Erythroblast (primary cell): Measurements from ENCODE around the gene PITX2.

Source experiments
- DNase-seq, 2 experiments: peaks; one replicate each; lab custom pipeline; 2025; lab: John Stamatoyannopoulos, UW
- GATA1 ChIP-seq: IDR thresholded peaks from 2 replicates; pipeline ENCODE4 v1.6.1; 2011; ENCODE audit warnings: low read depth, mild to moderate bottlenecking, control low read depth, low read length, moderate library complexity
- POLR2A ChIP-seq: IDR thresholded peaks from 2 replicates; pipeline ENCODE4 v1.6.1; 2011; ENCODE audit warnings: mild to moderate bottlenecking, low read length

Gene PITX2

DNA sequence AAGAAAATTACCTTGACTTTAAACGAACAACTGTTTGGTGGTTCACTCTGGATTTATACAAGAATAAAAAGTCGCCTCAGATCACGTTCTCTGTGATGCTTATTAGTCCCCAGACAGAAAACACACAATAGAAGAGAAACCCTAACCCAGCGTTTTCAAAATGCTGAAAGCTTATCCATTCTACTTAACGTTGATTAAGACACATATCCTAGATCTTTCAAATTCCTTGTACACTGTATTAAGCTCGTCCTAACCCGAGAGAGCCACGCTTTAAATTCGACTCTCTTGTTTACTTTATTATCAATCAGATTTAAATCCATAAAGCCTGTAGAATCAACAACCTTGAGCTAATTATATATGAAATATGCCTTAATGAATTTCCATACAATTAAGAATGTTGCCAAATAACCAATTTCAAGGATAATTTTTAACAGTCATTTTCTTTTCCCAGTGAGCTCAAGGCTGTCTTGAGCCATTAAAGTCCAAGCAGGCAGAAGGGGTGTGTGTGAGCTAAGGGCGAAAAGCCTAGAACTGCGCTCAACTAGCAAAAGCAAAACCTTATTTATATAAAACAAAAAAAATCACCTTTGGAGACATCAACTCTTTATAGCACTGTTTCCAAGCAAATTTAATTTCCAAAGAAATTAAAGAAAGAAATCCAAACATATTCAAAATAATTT, 981 bp upstream of the PITX2 start:
- no peak for DNase-seq
- TF ChIP-seq GATA1: no peak
- TF ChIP-seq POLR2A: no peak

GRCh38 chr4:110621839-110622751, 782 bp downstream of the PITX2 start:
- no peak for TF ChIP-seq GATA1
- TF ChIP-seq POLR2A: no peak
- no peak for DNase-seq

DNA sequence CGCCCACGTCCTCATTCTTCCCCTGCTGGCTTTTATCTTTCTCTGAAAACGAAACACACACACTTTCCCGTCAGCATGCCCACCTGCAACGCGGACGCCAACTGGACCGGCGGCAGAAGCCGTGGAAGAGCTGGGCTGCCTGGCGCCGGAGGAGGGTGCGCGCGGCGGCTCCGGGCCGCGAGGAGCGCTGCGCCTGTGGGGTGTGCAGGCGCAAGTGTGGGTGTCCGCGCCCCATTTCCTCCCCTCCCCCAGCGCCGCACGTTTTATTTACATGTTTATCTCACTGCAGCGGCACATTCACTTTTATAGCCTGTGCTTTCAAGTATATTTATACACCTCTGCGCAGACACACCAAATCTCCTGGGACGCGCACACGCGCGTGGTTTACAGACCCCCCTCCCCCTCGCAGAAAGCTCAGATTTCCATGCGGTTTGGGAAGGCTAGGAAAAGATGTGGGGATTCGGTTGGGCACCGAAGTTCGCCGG, 1.5 kb downstream of the PITX2 start:
- TF ChIP-seq POLR2A (no peak), GATA1 (no peak)
- DNase-seq: no peak

- TF ChIP-seq GATA1 (no peak), POLR2A (no peak)
- DNase-seq: peak; percentile 6 to 33
Observed at GRCh38 chr4:110620691-110621327, 2.1 kb downstream of the PITX2 start.

DNA sequence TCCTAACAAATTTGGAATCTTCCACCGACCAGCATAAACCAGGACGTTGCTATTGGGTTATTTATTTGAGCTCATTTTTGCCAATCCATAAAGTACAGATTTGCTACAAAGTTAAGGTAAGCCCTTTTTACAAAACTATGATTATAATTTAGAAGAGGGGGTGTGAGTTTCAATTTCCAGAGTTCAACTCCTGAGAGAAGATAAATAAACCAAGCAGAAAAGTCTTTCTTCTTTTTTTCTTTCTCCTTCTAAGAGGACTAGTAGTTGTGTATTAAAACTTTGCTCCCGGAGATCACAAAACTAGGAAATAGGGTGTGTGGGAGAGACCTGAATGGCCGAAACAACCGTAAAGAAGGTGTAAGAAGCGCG, 2.6 kb downstream of the PITX2 start:
- DNase-seq: no peak
- TF ChIP-seq POLR2A (no peak), GATA1 (no peak)

GRCh38 chr4:110619463-110620247, 3.2 kb downstream of the PITX2 start:
- no peak for DNase-seq
- TF ChIP-seq GATA1 (no peak), POLR2A (no peak)

DNA sequence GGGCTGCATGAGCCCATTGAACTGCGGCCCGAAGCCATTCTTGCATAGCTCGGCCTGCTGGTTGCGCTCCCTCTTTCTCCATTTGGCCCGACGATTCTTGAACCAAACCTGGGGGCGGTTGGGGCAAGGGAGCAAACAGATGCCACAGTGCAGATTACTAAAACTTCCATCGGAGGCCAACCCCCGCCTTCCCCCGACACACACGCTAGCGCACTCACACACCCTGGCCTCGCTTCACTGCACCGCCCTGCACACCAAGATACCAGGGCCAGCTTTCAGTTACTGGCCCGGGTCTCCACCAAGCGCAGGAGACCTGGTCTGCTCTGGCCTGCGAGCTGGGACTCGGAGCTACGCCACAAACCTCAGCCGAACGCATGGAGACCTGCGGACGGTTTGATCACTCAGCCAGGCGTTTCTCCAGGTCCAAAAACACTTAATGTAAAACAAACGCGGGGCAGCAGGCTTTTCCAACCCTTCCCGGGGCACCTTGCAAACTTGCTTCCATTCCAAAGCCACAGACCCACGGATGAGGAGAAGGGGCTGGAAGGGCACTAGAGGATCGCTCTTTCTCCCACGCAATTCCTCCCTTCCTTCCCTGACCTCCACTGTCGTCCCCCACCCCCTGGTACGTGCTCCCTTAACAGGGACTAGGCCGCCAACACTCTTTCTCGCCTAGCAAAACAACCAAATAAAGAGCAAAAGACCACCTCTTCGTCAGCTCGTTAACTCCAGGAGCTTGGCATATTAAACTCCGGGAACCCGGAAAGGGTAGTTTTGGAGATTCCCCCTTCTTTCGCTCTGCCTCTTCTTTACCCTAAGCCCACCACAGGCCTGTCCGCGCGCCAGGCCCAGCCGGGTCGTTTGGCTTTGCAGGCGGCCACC, 4.1 kb downstream of the PITX2 start:
- no peak for DNase-seq
- TF ChIP-seq GATA1: no peak
- TF ChIP-seq POLR2A: no peak

GRCh38 chr4:110617646-110618580, 5.0 kb downstream of the PITX2 start:
- DNase-seq: no peak
- no peak for TF ChIP-seq POLR2A
- no peak for TF ChIP-seq GATA1

GRCh38 chr4:110617075-110617640, 5.7 kb downstream of the PITX2 start:
- TF ChIP-seq GATA1 (no peak), POLR2A (no peak)

DNA sequence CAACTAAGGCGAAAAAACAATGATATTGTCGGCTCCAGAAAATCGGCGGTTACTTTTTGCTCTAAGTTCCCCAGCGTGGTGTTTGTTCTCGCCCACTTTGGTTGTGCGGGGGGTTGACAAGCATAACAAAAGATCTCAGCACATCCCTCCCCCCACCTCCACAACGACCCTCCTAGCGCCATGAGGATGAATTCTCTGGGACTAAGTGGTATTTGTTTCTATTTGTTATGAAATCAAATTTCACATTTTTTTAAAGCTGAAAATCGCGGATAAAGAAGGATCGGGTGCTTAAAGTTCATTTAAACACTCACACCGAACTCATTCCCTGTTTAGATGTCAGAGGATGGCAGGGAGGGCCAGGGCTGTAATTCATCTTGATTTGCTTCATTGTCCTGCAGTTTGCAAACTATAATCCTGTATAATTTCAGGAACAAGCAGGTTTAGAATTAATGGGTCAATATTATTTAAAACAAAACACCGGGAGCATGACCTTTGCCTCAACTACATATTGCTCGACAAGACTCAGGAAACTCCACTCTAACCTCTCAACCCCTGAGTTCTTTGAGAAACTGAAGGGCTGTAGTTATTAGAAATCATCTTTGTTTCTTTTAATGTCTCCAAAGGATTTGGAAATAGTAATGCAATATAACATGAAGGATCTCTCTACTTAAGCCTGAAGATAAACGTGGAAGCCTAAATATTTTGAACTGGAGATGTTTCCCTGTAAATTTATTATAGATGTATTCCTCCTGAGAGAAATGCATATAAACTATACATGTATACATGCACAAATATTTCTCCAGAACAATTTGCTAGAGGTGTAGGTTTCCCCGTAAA, 6.4 kb downstream of the PITX2 start:
- no peak for TF ChIP-seq POLR2A
- no peak for TF ChIP-seq GATA1
- DNase-seq: no peak

More at GRCh38 chr4:110617075-110617640, 5.7 kb downstream of the PITX2 start:
- DNase-seq: no peak
